ENCODE measurements around the gene RELB. TPM values are rescaled to one million over a fixed set of nuclear protein-coding genes. Genes with fewer than 3 reads are reported as not detected.

The RELB gene
- total RNA-seq, 2 donors from 2014 or later = 9.5 to 14.5 TPM

DNA sequence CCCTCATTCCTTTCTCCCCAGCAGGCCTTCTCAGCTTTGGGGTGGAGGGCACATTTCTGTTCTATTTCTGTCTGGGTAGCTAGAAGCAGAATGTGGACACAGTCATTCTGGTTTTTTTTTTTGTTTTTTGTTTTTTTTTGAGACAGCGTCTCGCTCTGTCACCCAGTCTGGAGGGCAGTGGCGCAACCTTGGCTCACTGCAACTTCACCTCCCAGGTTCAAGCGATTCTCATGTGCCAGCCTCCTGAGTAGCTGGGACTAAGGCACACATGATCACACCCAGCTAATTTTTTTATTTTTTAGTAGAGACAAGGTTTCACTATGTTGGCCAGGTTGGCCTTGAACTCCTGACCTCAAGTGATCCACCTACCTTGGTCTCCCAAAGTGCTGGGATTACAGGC, 25.8 kb upstream of the RELB start:
- Mint-ChIP-seq H3K4me3 (no peak overlapping the region), H3K27me3 (ENCODE audit: insufficient read depth) (no peaks in the 10 kb centered on the region), H3K9me3 (no peaks in the 10 kb centered on the region), H3K27ac (no peak overlapping the region), H3K4me1 (no peaks in the 10 kb centered on the region), H3K36me3 (ENCODE audit: low read depth) (peaks cover 57% of the 10 kb centered on the region)
- TF ChIP-seq, protein P1, sequence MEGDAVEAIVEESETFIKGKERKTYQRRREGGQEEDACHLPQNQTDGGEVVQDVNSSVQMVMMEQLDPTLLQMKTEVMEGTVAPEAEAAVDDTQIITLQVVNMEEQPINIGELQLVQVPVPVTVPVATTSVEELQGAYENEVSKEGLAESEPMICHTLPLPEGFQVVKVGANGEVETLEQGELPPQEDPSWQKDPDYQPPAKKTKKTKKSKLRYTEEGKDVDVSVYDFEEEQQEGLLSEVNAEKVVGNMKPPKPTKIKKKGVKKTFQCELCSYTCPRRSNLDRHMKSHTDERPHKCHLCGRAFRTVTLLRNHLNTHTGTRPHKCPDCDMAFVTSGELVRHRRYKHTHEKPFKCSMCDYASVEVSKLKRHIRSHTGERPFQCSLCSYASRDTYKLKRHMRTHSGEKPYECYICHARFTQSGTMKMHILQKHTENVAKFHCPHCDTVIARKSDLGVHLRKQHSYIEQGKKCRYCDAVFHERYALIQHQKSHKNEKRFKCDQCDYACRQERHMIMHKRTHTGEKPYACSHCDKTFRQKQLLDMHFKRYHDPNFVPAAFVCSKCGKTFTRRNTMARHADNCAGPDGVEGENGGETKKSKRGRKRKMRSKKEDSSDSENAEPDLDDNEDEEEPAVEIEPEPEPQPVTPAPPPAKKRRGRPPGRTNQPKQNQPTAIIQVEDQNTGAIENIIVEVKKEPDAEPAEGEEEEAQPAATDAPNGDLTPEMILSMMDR (conservative IDR thresholded peaks at IDR 0.05) = no peak
- Histone ChIP-seq H3K27me3 (ENCODE audit: control insufficient read depth, insufficient read depth, low read length, poor library complexity, severe bottlenecking) (no peaks in the 10 kb centered on the region), H3K27ac (ENCODE audit: low read depth, low read length) (no peak overlapping the region), H3K4me3 (ENCODE audit: low read length) (no peak overlapping the region), H3K9me3 (ENCODE audit: control insufficient read depth, low read length) (no peaks in the 10 kb centered on the region), H3K36me3 (ENCODE audit: control insufficient read depth, insufficient read depth, low read length) (peaks cover 53% of the 10 kb centered on the region), H3K9ac (ENCODE audit: extremely low read depth, low read length, poor library complexity, severe bottlenecking) (no peak overlapping the region), H3K4me1 (ENCODE audit: control insufficient read depth, insufficient read depth, low read length) (no peaks in the 10 kb centered on the region)
- no peak for DNase-seq
- 95 to 100% methylated on average over 4 of the region's 4 CpGs for WGBS, 2 experiments (ENCODE audit: insufficient coverage in 1 of 2, insufficient read length in 1 of 2)

DNA sequence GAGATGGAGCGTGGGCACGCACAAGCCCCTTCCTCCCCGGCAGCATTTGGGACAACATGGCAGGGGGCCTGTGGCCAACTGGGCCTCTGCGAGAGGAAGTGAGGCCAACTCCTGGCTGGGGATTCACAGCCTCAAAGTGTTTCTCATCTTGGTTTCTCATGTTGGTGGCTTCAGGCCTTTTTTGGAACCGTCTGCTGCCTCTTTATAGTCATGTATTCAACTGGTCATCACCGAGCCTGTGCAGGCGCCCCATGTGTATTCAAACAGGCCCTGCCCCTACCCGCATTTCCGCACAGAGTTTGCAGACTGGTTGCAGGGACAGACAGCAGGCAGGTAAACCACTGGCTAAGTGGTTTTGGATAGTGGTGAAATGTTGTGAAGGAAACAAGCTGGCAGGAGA, 17.3 kb upstream of the RELB start:
- no peaks in the 10 kb centered on the region for H3K4me1 ChIP-seq (ENCODE audit: control insufficient read depth, insufficient read depth, low read length)
- H3K9ac ChIP-seq (ENCODE audit: extremely low read depth, low read length, poor library complexity, severe bottlenecking) = no peak overlapping the region
- no peaks in the 10 kb centered on the region for H3K4me1 Mint-ChIP-seq
- no peak overlapping the region for H3K27ac Mint-ChIP-seq
- WGBS, 2 experiments (ENCODE audit: insufficient coverage in 1 of 2, insufficient read length in 1 of 2) = 94 to 95% methylated on average over 9 of the region's 9 CpGs
- DNase-seq = no peak
- no peak overlapping the region for H3K4me3 Mint-ChIP-seq
- no peaks in the 10 kb centered on the region for H3K27me3 Mint-ChIP-seq (ENCODE audit: insufficient read depth)
- no peak overlapping the region for H3K27ac ChIP-seq (ENCODE audit: low read depth, low read length)
- no peaks in the 10 kb centered on the region for H3K9me3 Mint-ChIP-seq
- no peaks in the 10 kb centered on the region for H3K9me3 ChIP-seq (ENCODE audit: control insufficient read depth, low read length)
- peaks cover 45% of the 10 kb centered on the region for H3K36me3 Mint-ChIP-seq (ENCODE audit: low read depth)
- H3K27me3 ChIP-seq (ENCODE audit: control insufficient read depth, insufficient read depth, low read length, poor library complexity, severe bottlenecking) = no peaks in the 10 kb centered on the region
- TF ChIP-seq, protein P1 (conservative IDR thresholded peaks at IDR 0.05) = no peak
- no peak overlapping the region for H3K4me3 ChIP-seq (ENCODE audit: low read length)
- H3K36me3 ChIP-seq (ENCODE audit: control insufficient read depth, insufficient read depth, low read length) = peaks cover 34% of the 10 kb centered on the region

DNA sequence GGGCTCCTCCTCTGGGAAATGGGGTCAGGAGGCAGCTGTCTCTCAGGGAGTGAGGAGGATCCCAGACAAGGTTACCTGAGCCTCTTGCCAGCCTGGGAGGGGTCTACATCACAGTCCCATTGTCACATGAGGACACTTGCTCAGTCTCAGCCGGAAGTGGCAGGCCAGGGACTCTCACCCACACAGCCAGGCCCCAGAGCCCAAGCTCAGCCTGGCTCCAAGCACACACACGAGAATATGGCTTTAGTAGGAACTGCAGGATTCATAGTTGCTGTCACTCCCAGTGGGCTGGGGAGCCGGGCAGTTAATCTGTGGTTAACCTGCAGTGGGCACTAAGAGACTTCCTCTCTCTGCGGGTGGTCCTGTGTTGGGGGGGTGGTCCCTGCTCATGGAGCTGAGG, 15.8 kb upstream of the RELB start:
- no peaks in the 10 kb centered on the region for H3K27me3 Mint-ChIP-seq (ENCODE audit: insufficient read depth)
- no peak overlapping the region for H3K4me3 Mint-ChIP-seq
- Histone ChIP-seq H3K9ac (ENCODE audit: extremely low read depth, low read length, poor library complexity, severe bottlenecking) (no peak overlapping the region), H3K4me1 (ENCODE audit: control insufficient read depth, insufficient read depth, low read length) (no peaks in the 10 kb centered on the region), H3K27me3 (ENCODE audit: control insufficient read depth, insufficient read depth, low read length, poor library complexity, severe bottlenecking) (no peaks in the 10 kb centered on the region), H3K4me3 (ENCODE audit: low read length) (no peak overlapping the region), H3K36me3 (ENCODE audit: control insufficient read depth, insufficient read depth, low read length) (peaks cover 33% of the 10 kb centered on the region), H3K9me3 (ENCODE audit: control insufficient read depth, low read length) (no peaks in the 10 kb centered on the region), H3K27ac (ENCODE audit: low read depth, low read length) (no peak overlapping the region)
- H3K36me3 Mint-ChIP-seq (ENCODE audit: low read depth) = peaks cover 40% of the 10 kb centered on the region
- H3K9me3 Mint-ChIP-seq = no peaks in the 10 kb centered on the region
- TF ChIP-seq, protein P1 (conservative IDR thresholded peaks at IDR 0.05) = no peak
- no peaks in the 10 kb centered on the region for H3K4me1 Mint-ChIP-seq
- no peak for DNase-seq
- no peak overlapping the region for H3K27ac Mint-ChIP-seq
- 93 to 96% methylated on average over 3 to 4 of the region's 4 CpGs for WGBS, 2 experiments (ENCODE audit: insufficient coverage in 1 of 2, insufficient read length in 1 of 2)
